GM19372 (cell line): ENCODE data around the gene FTSJ3.

ENCODE experiments used
- ATAC-seq: cut with Tn5 transposase; IDR thresholded peaks from one replicate; pipeline ENCODE4 v1.9.1; 2021; ENCODE audit warnings: mild to moderate bottlenecking, low read depth, moderate library complexity; ENCODE audit not compliant: unreplicated experiment

Gene FTSJ3

DNA sequence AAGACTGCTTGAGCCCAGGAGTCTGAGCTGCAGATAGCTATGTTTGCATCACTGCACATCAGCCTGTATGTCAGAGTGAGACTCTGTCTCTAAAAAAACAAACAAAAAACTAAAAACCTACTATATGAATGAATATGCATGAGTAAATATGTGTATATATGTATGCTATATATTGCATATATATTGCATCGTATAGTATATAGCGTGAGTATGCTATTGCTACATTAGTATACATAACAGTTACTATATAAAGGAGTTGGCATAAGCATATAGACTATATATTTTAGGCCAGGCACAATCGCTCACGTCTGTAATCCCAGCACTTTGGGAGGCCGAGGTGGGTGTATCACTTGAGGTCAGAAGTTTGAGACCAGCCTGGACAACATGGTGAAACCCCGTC is 37.4 kb downstream of the FTSJ3 start:
- no peak for ATAC-seq

DNA sequence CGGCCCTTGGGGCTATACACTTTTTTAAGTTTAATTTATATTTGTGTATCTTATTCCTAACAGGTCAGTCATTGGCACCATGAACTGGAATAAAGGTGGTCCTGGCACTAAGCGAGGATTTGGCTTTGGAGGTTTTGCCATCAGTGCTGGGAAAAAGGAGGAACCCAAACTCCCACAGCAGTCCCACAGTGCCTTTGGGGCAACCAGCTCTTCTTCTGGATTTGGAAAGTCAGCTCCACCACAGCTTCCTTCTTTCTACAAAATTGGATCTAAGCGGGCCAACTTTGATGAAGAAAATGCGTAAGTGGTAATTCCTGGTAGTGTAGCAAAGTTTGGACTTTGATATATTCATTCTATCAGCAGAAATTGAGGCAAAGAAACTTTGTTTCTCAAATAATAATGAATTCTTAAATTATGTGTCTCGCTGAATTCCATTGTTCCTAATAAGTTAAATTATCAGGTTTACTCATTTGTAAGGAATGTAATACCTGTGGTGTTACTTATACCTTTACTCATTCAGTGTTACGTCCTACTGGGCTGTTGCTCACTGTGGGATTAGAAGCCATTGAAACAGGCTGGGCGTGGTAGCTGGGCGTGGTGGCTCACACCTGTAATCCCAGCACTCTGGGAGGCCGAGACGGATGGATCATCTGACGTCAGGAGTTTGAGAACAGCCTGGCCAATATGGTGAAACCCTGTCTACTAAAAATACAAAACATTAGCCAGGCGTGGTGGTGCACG is 40.3 kb downstream of the FTSJ3 start:
- ATAC-seq = no peak

- ATAC-seq = no peak
Measured at GRCh38 chr17:63786117-63786516, 41.3 kb downstream of the FTSJ3 start.

- no peak for ATAC-seq
Measured at GRCh38 chr17:63785556-63785955, 41.9 kb downstream of the FTSJ3 start.

GRCh38 chr17:63783522-63783921 is 43.9 kb downstream of the FTSJ3 start:
- ATAC-seq = no peak

GRCh38 chr17:63780928-63781327 is 46.5 kb downstream of the FTSJ3 start:
- no peak for ATAC-seq

DNA sequence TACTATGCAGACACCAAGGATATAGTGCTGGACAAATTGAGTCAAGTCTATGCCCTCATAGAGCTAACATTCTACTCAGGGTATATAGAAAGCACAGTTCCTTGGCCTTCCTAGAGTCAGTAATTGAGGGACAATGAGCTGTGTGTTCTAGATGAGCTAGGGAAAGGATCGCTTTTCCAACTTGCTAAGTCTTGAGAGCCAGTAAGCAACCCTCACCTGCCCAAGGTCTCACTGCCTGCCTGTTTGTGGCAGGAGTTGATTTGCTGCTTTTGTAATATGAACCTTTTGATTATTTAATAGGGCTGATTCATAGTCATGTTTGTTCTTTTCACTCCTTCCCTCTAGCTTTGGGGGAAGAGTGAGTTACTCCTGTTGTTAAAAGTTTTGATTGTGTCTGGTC is 47.0 kb downstream of the FTSJ3 start:
- ATAC-seq = no peak

GRCh38 chr17:63775420-63775819 is 52.0 kb downstream of the FTSJ3 start:
- ATAC-seq = no peak

- ATAC-seq = no peak
Measured at GRCh38 chr17:63774969-63775265, 52.5 kb downstream of the FTSJ3 start.

GRCh38 chr17:63774141-63774968 is 53.1 kb downstream of the FTSJ3 start, which contains the start of gene DDX42:
TSS of gene DDX42 (plus strand) at chr17:63774170. CDS start at chr17:63787050, 12,880 bp downstream.
- no peak for ATAC-seq

- peak; percentile 75 for ATAC-seq
Measured at GRCh38 chr17:63773272-63774140, 54.0 kb downstream of the FTSJ3 start, which contains the start of gene CCDC47. TSS of gene CCDC47 (minus strand) at chr17:63773597. CDS start at chr17:63766175, 7,422 bp downstream.

- no peak for ATAC-seq
Measured at GRCh38 chr17:63772801-63773271, 54.6 kb downstream of the FTSJ3 start.
